ENCODE data around the gene TCF12.

TCF12 gene

GRCh38 chr15:57089815-57090495 lies 171.5 kb downstream of the TCF12 start:
- ChIA-PET CTCF (no interaction called here), POLR2A (no interaction called here)
- DNase-seq (ENCODE audit: low read depth, low spot score) = no peak
- H3K4me3 ChIP-seq (ENCODE audit: low read depth, low read length) = no peak overlapping the region
- TF ChIP-seq CTCF (IDR thresholded peaks at IDR 0.05; ENCODE audit: insufficient read depth, low read length, missing control alignments) = no peak

GRCh38 chr15:57090496-57090859 lies 172.0 kb downstream of the TCF12 start:
- CTCF ChIA-PET = no interaction called here
- no peak for DNase-seq (ENCODE audit: low read depth, low spot score)

GRCh38 chr15:57091636-57092035 lies 173.2 kb downstream of the TCF12 start:
- ChIA-PET CTCF (no interaction called here), POLR2A (no interaction called here)
- no peak for DNase-seq (ENCODE audit: low read depth, low spot score)
- H3K4me3 ChIP-seq (ENCODE audit: low read depth, low read length) = no peak overlapping the region
- no peak for TF ChIP-seq CTCF (IDR thresholded peaks at IDR 0.05; ENCODE audit: insufficient read depth, low read length, missing control alignments)

More at GRCh38 chr15:57090496-57090859, 172.0 kb downstream of the TCF12 start:
- TF ChIP-seq CTCF (IDR thresholded peaks at IDR 0.05; ENCODE audit: insufficient read depth, low read length, missing control alignments) = no peak
- H3K4me3 ChIP-seq (ENCODE audit: low read depth, low read length) = no peak overlapping the region
- POLR2A ChIA-PET = no interaction called here

GRCh38 chr15:57092252-57092651 lies 173.8 kb downstream of the TCF12 start:
- no peak overlapping the region for H3K4me3 ChIP-seq (ENCODE audit: low read depth, low read length)
- no peak for TF ChIP-seq CTCF (IDR thresholded peaks at IDR 0.05; ENCODE audit: insufficient read depth, low read length, missing control alignments)
- DNase-seq (ENCODE audit: low read depth, low spot score) = no peak
- ChIA-PET CTCF (no interaction called here), POLR2A (no interaction called here)

GRCh38 chr15:57094321-57095257 lies 176.1 kb downstream of the TCF12 start:
- H3K4me3 ChIP-seq (ENCODE audit: low read depth, low read length) = no peak overlapping the region
- TF ChIP-seq CTCF (IDR thresholded peaks at IDR 0.05; ENCODE audit: insufficient read depth, low read length, missing control alignments) = no peak
- ChIA-PET CTCF (interaction anchor here (0.7 to 1.6 kb wide), 4 partner anchors 9 to 39 kb away, joined by 3 to 4 read pairs (median 4); no protein-coding TSS in a partner anchor), POLR2A (no interaction called here)
- DNase-seq (ENCODE audit: low read depth, low spot score) = no peak

GRCh38 chr15:57095896-57096295 lies 177.5 kb downstream of the TCF12 start:
- H3K4me3 ChIP-seq (ENCODE audit: low read depth, low read length) = no peak overlapping the region
- DNase-seq (ENCODE audit: low read depth, low spot score) = no peak
- POLR2A ChIA-PET = no interaction called here
- TF ChIP-seq CTCF (IDR thresholded peaks at IDR 0.05; ENCODE audit: insufficient read depth, low read length, missing control alignments) = no peak
- CTCF ChIA-PET = interaction anchor here (1.1 kb wide), 1 partner anchor 43 kb away, joined by 4 read pairs; no protein-coding TSS in a partner anchor
